ENCODE results near the gene ULK1. TPM values are rescaled to one million over a fixed set of nuclear protein-coding genes. Genes with fewer than 3 reads are reported as not detected.
"Not testable (repeated sequence)": the region's sequence is repeated elsewhere in the genome, so short reads cannot be mapped to it uniquely, and the experiment has no call there.

ULK1 gene
- total and polyA plus RNA-seq, 2 of the 13 experiments (the other 11 are each of a cell fraction or from before 2014, with no cell fraction given), result 2.8 to 10.1 TPM

- Histone ChIP-seq H4K20me1 (ENCODE audit: insufficient read depth, low read length) (no peaks in the 10 kb centered on the region), H3K27me3 (ENCODE audit: control insufficient read depth in 1 of 2, insufficient read depth in 2 of 2, low read length in 2 of 2) (no peaks in the 10 kb centered on the region; a peak in 1 of 5 replicates), H3K36me3 (replicated peaks in 1 of 2; ENCODE audit: control insufficient read depth in 1 of 2, insufficient read depth in 2 of 2, low read length in 2 of 2) (peaks cover 0 to 8% of the 10 kb centered on the region in 2 experiments; a peak in 1 of 5 replicates), H3K79me2 (ENCODE audit: insufficient read depth, low read length) (peaks cover 23% of the 10 kb centered on the region), H3K4me3 (replicated peaks in 1 of 3; ENCODE audit: insufficient read depth in 1 of 3, low read depth in 2 of 3, low read length in 3 of 3) (no peak overlapping the region), H3K9me3 (ENCODE audit: low read length) (no peaks in the 10 kb centered on the region), H3K4me2 (ENCODE audit: low read depth, low read length) (no peak overlapping the region), H3K4me1 (ENCODE audit: insufficient read depth, low read length) (peaks cover 28% of the 10 kb centered on the region; the same call in 1 of the 2 replicates), H3K27ac (ENCODE audit: extremely low read length, insufficient read depth, low read length) (no peak overlapping the region), H3K9ac (ENCODE audit: insufficient read depth, low read depth, low read length) (no peak overlapping the region), H2AFZ (ENCODE audit: low read length) (no peak overlapping the region)
- intact Hi-C loops (cut with micrococcal nuclease; ENCODE audit: unreplicated experiment) (no loop called here), in situ Hi-C loops (cut with HindIII; ENCODE audit: extremely low pct_ligation_motif_present, low pct_unique_long_range_greater_than_20kb) (no loop called here)
- 66% methylated on average over 1 of the region's 1 CpG for WGBS (ENCODE audit: low lambda C conversion rate)
- CTCF ChIA-PET (ENCODE audit: low intra/inter-chr PET ratio, low total read pairs), result no interaction called here
- BruUV-seq (replicated peaks), result no TSS peak
- DNase-seq (ENCODE audit: low spot score) (no peak), ATAC-seq (no peak), FAIRE-seq (no peak)
- POLR2A ChIA-PET, result no interaction called here
- TF ChIP-seq NRL (CRISPR knock-in tag; IDR thresholded peaks at IDR 0.05; ENCODE audit: borderline replicate concordance) (no peak), ZNF121 (CRISPR knock-in tag; IDR thresholded peaks at IDR 0.05) (peak; percentile 83)
Measured at GRCh38 chr12:131948166-131948712, 53.8 kb downstream of the ULK1 start.

GRCh38 chr12:131948713-131949430, 54.5 kb downstream of the ULK1 start:
- DNase-seq (ENCODE audit: low spot score); ATAC-seq; CTCF ChIA-PET (ENCODE audit: low intra/inter-chr PET ratio, low total read pairs); H3K27ac ChIP-seq (ENCODE audit: extremely low read length, insufficient read depth, low read length); H3K36me3 ChIP-seq (replicated peaks in 1 of 2; ENCODE audit: control insufficient read depth in 1 of 2, insufficient read depth in 2 of 2, low read length in 2 of 2); H2AFZ ChIP-seq (ENCODE audit: low read length); in situ Hi-C loops (cut with HindIII; ENCODE audit: extremely low pct_ligation_motif_present, low pct_unique_long_range_greater_than_20kb); H3K9me3 ChIP-seq (ENCODE audit: low read length); H3K27me3 ChIP-seq (ENCODE audit: control insufficient read depth in 1 of 2, insufficient read depth in 2 of 2, low read length in 2 of 2); BruUV-seq (replicated peaks); intact Hi-C loops (cut with micrococcal nuclease; ENCODE audit: unreplicated experiment); FAIRE-seq; H4K20me1 ChIP-seq (ENCODE audit: insufficient read depth, low read length): not testable (repeated sequence)
- H3K9ac ChIP-seq (ENCODE audit: insufficient read depth, low read depth, low read length), result peak overlapping the region; percentile 59
- 45% methylated on average over 22 of the region's 23 CpGs for WGBS (ENCODE audit: low lambda C conversion rate)
- peak overlapping the region; percentile 38 to 75 (median 65); a peak in 4 of 6 replicates for H3K4me3 ChIP-seq (replicated peaks in 1 of 3; ENCODE audit: insufficient read depth in 1 of 3, low read depth in 2 of 3, low read length in 3 of 3)
- H3K4me2 ChIP-seq (ENCODE audit: low read depth, low read length), result peak overlapping the region; percentile 68
- TF ChIP-seq ZMYM2 (CRISPR knock-in tag; IDR thresholded peaks at IDR 0.05), result 0 out of 2 replicates have a peak, but pooled peaks have one; percentile 49
- 0 out of 2 replicates have a peak, but pooled peaks have one; percentile 41 for TF ChIP-seq ZNF430 (CRISPR knock-in tag; IDR thresholded peaks at IDR 0.05)
- peak; percentile 50 for TF ChIP-seq ZNF460 (CRISPR knock-in tag; IDR thresholded peaks at IDR 0.05; ENCODE audit: borderline replicate concordance)
- H3K79me2 ChIP-seq (ENCODE audit: insufficient read depth, low read length), result peaks cover 30% of the 10 kb centered on the region
- peaks cover 28% of the 10 kb centered on the region; the same call in 1 of the 2 replicates for H3K4me1 ChIP-seq (ENCODE audit: insufficient read depth, low read length)
- POLR2A ChIA-PET, result interaction anchor here (1.0 to 1.4 kb wide), 2 partner anchors 9 to 98 kb away, joined by 3 to 4 read pairs; no protein-coding TSS in a partner anchor

Measured in HepG2 (cell line).